Dermis microvascular lymphatic vessel endothelial cell (primary cell): ENCODE measurements around the gene NIT1. TPM values are rescaled to one million over a fixed set of nuclear protein-coding genes. Genes with fewer than 3 reads are reported as not detected.
"Not testable (repeated sequence)": the region's sequence is repeated elsewhere in the genome, so short reads cannot be mapped to it uniquely, and the experiment has no call there.

ENCODE experiments used
- DNase-seq, 2 donors: peaks; one replicate each; pipeline versions ENCODE4 v3.0.0 to v3.0.0-alpha.2; 2010; ENCODE audit warnings: low read depth in 2 of 2
- total RNA-seq: library from RNA; depleted of rRNA; stranded (reverse); fragments of >200 nt; gene quantifications from 2 replicates; pipeline ENCODE4 v1.2.1, GENCODE V29; 2014

NIT1 gene
- total RNA-seq, 1 donor from 2014 or later, result 8.6 TPM

DNA sequence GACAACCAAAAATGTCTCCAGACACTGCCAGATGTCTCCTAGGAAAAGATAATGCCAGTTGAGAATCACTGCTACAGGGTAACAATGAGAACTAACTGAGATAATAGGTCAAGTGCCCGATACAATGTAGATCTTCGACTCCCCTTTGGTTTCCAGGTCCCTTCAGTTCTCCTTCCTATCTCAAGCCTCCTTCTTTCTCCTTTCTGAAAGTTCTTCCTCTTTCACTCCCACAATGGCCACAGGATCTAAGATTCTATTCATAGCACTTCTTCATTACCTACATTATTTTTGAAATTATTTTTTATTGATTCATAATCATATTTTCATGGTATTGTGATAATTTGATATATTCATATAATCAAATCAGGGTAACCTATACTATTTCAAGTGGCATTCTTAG is 6.4 kb upstream of the NIT1 start:
- DNase-seq, result no peak

GRCh38 chr1:161113915-161114314 is 4.0 kb upstream of the NIT1 start:
- no peak for DNase-seq

DNA sequence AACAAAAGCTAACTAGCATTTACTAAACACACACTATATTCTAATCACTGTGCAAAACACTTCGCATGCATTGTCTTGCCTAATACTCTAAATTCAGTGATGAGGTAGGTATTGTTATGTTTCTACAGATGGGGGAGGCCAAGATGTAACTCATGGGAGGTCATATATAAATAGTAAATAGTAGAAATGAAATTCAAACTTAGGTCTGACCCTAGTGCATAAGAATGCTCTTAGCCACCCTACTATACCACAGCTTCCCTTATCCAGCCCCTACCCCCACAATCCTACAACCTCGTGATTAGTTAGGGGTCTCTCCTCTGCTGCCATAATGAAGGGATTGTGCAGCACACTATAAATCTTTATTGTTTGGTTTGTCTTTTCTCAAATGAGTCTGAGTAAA is 3.3 kb upstream of the NIT1 start:
- DNase-seq, result no peak

DNA sequence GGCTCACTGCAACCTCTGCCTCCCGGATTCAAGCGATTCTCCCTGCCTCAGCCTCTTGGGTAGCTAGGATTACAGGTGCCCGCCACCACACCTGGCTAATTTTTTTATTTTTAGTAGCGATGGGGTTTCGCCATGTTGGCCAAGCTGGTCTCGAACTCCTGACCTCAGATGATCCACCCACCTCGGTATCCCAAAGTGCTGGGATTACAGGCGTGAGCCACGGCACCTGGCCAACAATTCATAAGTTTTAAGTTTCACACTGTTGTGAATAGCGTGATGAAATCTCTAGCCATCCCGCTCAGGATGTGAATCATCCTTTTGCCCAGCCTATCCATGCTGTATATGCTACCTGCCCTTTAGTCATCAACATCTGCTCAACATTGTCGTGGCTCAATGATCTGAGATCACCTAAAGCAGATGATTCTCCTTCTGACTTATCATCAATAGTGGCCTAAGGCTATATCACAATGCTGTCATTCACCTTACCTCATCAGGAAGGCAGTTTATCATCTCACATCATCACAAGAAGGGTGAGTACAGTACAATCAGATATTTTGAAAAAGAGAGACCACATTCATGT is 2.7 kb upstream of the NIT1 start:
- DNase-seq, result peak; percentile 92 to 97

GRCh38 chr1:161115961-161116360 is 1.9 kb upstream of the NIT1 start:
- not testable (repeated sequence) for DNase-seq

DNA sequence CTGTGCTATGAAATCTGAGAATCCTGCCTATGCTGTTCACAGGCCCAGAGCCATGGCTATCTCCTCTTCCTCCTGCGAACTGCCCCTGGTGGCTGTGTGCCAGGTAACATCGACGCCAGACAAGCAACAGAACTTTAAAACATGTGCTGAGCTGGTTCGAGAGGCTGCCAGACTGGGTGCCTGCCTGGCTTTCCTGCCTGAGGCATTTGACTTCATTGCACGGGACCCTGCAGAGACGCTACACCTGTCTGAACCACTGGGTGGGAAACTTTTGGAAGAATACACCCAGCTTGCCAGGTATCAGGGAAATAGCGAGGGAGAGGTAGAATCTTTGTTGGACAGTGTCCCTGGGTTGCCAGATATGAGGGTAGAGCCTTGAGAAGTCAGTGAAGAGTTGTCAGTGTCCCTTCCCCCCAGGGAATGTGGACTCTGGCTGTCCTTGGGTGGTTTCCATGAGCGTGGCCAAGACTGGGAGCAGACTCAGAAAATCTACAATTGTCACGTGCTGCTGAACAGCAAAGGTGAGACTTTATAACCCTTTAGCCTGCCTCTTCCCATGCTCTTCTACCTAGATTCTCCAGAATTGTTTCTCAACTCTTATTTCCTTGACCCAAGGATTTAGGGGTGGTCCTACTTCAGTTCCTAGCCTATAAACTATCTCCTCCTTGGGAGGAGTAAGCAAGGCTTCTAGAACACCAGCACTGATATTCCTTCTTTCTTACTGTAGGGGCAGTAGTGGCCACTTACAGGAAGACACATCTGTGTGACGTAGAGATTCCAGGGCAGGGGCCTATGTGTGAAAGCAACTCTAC is 1.4 kb downstream of the NIT1 start:
- peak in 1 of 2 donors; percentile 67 for DNase-seq

- DNase-seq, result no peak
Observed at GRCh38 chr1:161121042-161121650, 3.2 kb downstream of the NIT1 start.

- no peak for DNase-seq
Observed at GRCh38 chr1:161121834-161122233, 3.9 kb downstream of the NIT1 start.

GRCh38 chr1:161122967-161123366 is 5.1 kb downstream of the NIT1 start:
- DNase-seq, result no peak

GRCh38 chr1:161127649-161128048 is 9.7 kb downstream of the NIT1 start:
- DNase-seq, result no peak

- DNase-seq, result no peak
Observed at GRCh38 chr1:161128591-161129420, 10.9 kb downstream of the NIT1 start.

- peak in 1 of 2 donors; percentile 65 for DNase-seq
Observed at GRCh38 chr1:161130266-161130665, 12.4 kb downstream of the NIT1 start.

GRCh38 chr1:161131523-161132409 is 13.9 kb downstream of the NIT1 start:
- DNase-seq, result peak in 1 of 2 donors; percentile 38

- DNase-seq, result peak; percentile 91 to 96
Observed at GRCh38 chr1:161132410-161133219, 14.7 kb downstream of the NIT1 start, which contains the start of gene DEDD. DEDD (minus strand) TSS chr1:161132667; CDS start chr1:161124462, 8,205 bp downstream.

DNA sequence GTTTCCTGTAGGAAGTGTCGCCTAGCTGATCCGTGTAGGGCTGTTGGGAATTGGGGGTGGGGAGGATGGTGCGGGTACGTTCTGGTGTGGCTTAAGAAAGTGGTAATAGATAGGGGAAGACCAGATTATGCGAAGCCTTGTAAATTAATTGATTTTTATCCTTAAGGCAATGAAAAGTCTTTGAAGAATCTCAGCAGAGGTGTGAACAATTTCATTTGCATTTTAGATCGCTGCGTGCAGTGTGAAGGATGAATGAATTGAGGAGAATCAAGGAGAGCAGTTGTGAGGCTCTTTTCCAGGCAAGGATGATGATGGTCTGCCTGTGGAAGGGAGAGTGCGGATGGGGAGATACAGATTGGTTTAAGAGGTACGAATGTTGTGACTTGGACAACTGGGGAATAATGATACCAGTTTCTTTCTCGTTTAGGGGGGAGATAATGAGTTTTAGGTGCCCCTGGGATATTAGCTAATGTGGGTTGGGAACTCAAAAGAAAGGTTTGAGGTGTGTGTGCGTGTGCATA is 15.4 kb downstream of the NIT1 start:
- DNase-seq, result peak in 1 of 2 donors; percentile 17

GRCh38 chr1:161137881-161138280 is 20.0 kb downstream of the NIT1 start:
- no peak for DNase-seq

DNA sequence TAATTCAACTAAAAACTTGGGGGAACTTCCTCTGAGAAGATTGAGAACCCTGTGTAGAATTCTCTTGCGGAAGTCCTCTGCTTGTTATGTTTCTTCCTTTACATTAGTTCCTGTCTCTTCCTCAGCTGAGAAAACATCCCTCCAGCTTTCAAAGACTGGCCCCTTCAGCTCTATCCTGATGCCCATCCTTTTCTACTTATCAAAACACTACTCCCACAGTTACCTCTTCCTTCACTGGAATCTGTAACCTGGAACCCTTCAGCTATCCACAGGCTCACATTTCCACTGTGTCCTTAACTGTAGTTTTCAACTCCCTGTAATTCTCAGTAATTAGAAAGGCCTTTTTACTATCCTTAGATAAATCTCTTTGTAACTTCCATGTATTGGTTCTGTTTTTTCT is 20.5 kb downstream of the NIT1 start:
- no peak for DNase-seq

DNA sequence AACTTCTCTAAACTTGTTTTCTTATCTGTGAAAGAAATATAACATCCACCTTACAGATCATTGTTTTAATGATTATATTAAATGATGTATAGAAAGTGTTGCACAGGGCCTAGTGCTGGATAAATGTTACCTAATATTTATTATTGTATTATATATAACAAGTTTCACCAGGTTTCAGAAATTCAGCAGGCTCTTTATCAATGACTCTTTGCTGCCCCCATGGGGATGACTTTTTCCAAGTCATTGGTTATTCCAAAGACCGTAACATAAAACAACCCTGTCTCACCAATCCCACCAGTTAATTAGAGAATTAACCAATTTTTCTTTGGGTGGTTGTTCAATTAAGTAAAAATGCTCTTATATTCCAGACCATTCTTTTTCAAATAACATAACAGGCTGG is 21.9 kb downstream of the NIT1 start:
- DNase-seq, result peak; percentile 66 to 74

DNA sequence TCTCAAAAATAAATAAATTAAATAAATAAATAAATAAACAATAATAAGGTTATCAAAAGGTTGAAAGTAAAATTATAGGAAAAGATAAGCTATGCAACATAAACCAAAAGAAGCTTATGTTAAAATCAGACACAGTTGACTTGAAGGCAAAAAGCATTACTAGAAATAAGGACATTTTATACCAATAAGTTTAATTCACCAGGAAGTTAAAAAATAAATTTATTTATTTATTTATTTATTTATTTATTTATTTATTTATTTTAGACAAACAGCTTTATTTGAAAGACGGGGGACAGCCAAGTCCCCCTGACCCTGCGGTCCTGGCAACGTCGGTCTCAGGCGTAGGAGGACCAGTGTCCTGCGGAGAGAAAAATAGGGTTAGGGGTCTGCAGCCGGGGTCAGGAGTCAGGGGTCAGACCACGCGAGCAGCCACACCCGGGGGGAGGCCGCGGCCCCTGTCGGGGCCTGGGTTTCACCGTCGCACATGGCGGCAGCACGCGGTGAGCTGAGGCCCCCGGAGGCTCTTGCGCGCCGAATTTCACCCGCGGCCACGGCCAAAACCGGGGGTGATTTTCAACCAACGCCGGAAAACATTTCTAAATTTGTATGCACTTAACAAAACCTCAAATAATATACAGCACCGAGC is 23.0 kb downstream of the NIT1 start:
- DNase-seq, result no peak
